GM19372 (cell line): ENCODE data around the gene RPS28.
A peak's percentile ranks its signal among the peaks of the same experiment; 100 is the strongest.
"Not testable (repeated sequence)": the region's sequence is repeated elsewhere in the genome, so short reads cannot be mapped to it uniquely, and the experiment has no call there.

Experiments
- ATAC-seq: cut with Tn5 transposase; IDR thresholded peaks from one replicate; pipeline ENCODE4 v1.9.1; 2021; ENCODE audit warnings: mild to moderate bottlenecking, low read depth, moderate library complexity; ENCODE audit not compliant: unreplicated experiment

The RPS28 gene

DNA sequence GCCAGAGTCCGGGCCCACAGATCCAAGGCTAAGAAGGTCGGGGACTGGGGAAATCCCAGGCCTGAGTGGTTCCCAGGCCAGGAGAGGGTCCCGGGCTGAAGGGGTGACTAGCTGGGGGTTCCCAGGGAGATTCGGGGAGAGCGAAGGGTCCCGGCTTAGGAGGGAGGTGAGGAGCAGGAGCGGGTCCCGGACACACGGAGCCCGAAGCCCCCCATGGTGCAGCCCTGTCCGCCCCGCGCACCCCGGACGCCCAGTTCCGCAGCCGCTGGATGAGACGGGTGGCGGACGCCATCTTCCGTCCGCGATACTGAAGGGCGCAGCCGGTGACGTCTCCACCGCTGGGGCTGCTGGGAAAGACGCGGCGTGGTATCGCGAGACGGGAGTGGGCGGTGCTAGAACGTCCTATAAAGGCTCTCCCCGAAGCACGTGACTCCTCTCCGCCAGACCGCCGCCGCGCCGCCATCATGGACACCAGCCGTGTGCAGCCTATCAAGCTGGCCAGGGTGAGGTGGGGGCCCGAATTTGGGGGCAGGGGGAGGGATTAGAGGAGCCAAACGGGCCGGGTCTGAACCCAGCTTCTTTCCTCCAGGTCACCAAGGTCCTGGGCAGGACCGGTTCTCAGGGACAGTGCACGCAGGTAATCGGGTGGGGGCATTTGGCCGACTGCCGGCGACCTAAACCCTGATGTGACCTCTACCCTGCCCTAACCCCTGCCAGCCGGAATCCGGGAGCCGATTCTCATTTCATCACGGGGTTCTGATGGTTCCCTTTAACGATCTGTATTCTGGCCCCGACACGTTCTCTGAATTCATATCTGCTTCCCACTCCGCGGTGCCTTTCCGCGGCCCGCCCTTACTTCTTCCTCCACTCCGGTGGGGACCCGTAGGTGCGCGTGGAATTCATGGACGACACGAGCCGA is at the start of gene RPS28, which contains the start of gene NDUFA7:
RPS28 (plus strand) TSS at position 430 of the 919 bp plus-strand sequence; CDS start at position 465, 35 bp downstream.
NDUFA7 (minus strand) TSS at position 309 of the 919 bp plus-strand sequence; CDS start at position 292, 17 bp downstream.
- peak; percentile 85 for ATAC-seq

DNA sequence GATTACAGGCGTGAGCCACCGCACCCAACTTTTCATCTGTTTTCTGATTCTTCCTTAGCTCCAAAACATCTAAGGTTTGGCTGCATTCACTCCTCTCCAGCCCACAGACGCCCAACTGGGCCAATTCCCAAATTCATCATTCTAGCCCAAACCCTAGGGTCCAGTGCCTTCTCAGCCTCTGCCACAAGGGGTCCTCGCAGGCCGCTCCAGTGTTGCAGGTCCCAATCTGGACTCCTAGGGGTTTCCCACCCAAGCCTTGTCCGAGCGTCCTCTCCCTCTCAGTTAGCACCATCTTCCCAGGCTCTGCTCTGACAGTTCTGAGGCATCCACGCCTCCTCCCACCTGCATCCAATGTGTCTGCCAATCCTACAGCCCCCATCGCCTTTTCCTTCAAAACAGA is 44.8 kb upstream of the RPS28 start:
- not testable (repeated sequence) for ATAC-seq

DNA sequence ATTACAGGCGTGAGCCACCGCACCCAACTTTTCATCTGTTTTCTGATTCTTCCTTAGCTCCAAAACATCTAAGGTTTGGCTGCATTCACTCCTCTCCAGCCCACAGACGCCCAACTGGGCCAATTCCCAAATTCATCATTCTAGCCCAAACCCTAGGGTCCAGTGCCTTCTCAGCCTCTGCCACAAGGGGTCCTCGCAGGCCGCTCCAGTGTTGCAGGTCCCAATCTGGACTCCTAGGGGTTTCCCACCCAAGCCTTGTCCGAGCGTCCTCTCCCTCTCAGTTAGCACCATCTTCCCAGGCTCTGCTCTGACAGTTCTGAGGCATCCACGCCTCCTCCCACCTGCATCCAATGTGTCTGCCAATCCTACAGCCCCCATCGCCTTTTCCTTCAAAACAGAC is 30.0 kb upstream of the RPS28 start:
- ATAC-seq: not testable (repeated sequence)

DNA sequence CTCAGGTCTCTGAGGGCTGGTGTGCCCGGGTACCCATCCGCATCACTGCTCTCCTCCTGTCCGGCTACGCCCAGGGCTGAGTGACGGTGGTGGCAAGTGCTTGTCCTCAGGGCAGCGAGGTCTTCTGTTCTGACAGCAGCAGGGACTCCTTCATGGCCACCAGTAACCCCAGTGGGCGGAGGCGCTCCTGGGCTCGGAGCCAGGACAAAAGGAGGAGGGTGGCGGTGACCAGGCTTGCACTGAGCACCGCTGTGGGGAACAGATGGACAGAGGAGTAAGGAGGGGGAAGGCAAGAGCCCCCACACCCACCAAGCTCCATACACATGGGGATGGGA is 19.0 kb upstream of the RPS28 start:
- ATAC-seq: no peak

DNA sequence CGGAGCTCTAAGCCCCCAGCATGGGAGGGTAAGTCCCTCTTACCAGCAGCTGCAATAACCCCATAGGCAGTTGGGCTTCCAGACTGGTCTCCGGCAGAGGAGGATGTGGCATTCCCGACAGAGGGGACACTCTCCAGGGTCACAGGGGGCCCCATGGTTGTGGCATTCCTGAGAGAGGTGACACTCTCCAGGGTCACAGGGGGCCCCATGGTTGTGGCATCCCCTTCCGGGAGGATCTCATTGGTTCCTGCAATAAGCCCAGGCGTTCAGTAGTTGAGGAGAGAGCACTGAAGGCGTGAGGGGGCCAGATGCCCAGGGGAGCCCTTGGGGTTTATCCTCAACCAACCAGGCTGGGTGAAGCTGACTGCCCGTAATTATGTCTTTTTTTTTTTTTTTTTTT is 18.6 kb upstream of the RPS28 start:
- ATAC-seq: no peak

DNA sequence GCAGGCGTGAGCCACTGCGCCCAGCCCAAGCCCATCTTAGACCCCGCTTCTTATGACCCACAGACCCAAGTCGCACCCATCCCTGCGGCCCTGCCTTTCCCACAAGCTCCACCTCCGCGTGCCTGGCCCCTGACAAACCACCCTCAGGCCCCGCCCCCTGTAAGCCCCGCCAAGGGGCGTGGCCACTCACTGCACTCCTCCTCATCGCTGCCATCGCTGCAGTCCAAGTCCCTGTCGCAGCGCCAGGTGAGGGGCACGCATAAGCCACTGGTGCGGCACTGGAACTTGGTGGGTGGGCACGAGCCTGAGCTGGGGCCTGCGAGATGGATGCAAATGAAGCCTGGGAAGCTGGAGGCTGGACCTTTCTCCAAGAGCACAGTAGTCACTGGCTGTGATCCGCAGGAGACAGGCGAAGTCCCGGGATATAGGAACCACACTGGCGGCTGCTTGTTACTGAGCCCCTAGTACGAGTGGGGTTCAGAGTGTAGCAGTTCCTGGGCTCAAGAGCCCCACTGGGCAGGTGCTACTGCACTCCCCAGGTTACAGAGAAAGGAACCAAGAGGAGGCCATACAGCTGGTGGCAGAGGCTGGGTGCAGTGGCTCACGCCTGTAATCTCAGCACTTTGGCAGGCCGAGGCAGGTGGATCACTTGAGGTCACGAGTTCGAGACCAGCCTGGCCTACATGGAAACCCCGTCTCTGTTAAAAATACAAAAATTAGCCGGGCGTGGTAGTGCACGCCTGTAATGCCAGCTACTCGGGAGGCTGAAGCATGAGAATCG is 16.3 kb upstream of the RPS28 start:
- no peak for ATAC-seq

DNA sequence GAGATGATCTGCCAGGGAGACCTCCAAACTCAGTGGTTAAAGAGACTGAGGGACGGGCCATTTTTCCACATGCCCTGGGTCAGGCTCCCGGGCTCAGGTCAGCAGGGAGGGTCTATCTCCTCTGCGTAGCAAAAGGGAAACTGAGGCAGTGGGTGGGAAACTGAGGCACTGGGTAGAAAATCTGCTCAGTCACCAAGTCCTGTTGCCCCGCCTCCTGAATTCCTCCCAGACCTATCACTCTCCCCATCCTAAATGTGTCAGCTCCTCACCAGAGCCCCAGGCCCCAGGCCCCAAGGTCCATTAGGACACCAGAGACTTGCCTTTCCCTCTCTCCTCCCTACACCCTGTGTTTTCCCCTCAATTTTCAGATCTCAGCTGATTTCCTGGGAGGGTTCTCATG is 15.5 kb upstream of the RPS28 start:
- ATAC-seq: no peak

DNA sequence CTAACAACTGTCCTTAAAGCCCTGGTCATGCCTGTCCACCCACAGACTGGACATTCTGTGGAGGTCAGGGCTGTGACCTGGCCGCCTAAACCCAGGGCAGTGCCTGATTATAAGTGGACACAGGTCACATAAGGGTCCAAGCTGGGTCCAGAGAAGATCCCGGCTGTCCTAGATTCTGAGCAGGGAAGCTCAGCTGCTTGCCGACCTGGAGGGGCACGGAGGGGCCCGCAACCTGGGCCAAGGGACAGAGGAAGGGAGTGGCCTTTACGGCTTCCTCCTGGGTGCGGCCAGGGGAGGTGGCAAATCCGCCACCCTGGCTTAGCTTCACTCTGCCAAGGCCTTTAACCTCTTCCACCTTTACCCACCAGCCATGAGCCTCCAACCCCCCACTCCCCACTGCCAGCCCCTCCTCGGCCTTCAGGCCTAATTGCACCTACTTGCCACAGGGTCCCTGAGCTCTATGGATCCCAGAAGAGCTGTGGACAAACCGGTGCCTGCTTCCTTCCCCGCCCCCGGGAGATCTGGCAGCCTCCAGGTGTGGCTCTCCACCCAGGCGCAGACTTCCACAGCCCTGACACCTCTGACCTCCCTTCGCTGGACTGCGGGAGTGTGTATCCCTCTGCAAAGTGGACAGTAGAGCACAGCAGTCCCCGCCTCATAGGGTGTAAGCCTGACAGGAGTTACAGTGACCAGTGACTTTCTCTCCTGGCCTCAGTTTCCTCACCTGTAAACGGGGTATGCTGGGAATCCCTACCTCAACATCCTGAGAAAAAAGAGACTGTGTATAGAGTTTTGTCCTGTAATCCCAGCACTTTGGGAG is 14.9 kb upstream of the RPS28 start:
- ATAC-seq: no peak

DNA sequence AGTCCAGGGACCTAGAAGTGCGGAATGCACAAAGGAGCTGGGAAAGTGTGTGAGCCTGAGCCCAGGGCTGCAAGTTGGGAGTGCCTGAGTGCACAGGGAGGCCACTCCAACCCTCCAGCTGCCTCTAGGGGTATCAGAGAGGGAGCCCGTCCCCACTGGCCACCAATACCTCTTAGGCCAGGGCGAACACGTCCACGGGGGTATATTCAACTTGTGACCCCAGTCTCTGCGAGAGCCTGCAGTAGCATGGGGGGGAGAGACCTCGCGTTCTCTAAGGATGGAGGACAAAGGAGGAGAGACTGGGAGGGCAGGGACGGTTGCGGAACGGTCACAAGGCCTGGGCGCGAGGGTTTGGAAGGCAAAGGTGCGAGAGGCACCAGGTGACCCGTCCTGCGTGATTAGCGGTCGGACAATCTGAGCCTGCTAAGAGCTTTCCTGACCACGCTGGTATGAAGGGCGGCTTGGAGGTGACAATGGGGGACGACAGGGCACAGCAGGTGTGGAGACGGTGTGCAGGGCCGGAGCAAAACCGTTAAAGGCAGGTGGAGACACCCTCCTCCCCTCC is 13.8 kb upstream of the RPS28 start:
- no peak for ATAC-seq

DNA sequence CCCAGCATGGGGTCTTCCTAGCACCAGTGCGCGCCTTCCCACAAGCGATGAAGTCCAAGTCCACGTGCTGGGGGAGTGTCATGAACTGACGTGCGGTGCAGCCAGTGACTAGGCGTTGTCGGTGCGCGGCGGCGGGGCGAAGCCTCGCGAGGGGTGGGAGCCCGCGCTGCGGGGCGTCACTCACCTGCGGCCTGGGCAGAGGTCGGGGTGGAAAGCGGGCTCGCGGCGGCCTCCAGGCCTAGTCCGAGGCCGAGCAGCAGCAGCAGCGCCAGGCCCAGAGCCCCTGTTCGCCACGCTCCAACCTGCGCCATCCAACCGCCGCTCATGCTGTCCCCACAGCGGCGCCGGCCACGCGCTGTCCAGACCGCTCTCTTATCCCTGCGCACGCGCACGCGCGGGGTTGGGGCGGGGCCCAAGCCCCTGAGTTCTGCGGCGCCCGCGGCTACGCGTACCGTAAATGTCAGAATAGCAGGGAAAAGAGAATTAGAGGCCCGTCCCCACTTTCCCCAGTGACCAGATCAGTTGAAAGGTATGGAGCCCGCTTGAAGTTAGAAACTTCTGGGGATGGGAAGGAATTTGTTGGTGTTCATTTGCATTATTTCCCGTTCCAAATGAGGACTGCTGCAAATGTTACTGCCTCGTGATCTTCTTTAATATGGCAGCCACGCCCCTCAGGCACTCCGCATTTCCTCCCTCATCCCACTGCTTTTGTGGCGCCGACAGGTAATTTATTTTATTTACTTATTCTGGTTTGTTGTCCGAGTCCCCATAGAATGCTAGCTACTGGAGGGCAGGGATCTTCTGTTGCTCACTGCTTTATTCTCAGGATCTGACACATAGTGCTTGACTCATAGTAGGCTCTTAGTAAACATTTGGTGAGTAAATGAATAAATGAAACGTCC is 13.1 kb upstream of the RPS28 start, which contains the start of gene CD320:
CD320 (minus strand) TSS at position 394 of the 902 bp plus-strand sequence; CDS start at position 326, 68 bp downstream.
- peak; percentile 68 for ATAC-seq

DNA sequence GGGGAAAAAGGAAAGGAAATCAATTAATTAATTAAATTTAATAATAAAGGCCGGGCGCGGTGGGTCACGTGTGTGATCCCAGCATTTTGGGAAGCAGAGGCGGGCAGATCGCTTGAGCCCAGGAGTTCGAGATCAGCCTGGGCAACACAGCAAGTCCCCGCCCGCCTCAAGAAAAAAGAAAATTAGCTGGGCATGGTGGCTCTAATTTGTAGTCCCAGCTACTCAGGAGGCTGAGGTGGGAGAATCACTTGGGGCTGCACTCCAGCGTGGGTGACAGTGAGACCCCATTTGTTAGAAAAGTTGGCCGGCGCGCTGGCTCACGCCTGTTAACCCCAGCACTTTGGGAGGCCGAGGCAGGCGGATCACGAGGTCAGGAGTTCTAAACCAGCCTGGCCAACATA is 12.4 kb upstream of the RPS28 start:
- ATAC-seq: no peak

DNA sequence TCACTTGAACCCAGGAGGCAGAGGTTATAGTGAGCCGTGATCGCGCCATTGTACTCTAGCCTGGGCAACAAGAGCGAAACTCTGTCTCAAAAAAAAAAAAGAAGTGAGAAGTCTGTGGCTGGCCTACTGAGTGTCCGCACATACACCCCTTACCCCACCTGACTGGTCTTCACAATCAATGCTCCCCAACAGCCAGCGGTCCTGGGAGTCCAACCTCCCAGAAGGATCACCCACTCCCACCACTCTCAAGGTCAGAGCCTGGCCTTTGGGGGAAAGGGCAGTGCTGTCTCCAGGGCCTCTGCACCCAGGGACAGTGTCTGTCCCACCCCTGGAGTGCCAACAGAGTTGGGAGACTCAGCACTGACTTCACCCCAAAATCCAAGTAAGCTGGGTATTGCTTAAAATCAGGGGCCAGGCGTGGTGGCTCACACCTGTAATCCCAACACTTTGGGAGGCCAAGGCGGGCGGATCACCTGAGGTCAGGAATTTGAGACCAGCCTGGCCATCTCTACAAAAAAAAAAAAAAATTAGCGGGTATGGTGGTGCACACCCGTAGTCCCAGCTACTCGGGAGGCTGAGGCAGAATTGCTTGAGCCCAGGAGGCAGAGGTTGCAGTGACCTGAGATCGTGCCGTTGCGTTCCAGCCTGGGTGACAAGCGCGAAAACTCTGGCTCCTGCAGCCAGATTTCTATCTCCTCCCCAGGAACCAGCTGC is 10.8 kb upstream of the RPS28 start:
- no peak for ATAC-seq

DNA sequence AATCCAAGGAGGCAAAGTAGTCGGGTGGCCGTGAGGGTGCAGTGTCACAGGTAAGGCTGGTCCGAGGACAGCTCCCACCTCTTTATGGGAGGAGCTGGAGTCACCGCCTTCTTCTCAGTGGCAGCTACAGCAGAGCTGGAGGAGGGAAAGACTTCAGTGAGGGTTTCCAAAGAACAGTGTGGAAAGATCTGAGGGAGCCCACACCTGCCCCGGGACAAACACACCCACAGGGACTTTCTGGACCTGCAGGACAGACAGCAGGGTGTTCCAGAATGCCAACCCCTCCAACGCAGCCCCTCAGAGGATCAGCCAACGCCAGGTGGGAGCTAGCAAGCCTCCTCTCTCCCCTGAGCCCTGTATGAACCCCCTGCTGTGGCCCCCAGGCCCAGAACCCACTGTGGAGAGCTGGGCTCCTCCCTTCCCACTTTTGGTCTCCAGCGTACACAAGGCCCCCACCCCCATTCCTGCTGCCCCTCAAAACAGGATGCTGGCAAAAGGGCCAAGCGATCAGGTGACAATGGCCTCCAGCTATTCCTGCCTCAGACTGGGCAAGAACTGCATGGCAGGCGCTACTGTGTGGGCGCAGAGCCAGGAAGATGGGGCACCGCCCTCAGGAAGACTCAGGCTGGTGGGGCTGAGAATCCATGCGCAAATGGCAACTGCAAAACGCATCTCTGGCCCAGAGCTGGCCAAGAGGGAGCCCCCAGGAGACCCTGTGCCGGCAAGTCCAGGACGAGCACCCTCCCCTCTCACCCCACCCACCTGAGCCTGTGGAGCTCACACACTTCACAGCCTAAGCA is 9.6 kb upstream of the RPS28 start:
- no peak for ATAC-seq

DNA sequence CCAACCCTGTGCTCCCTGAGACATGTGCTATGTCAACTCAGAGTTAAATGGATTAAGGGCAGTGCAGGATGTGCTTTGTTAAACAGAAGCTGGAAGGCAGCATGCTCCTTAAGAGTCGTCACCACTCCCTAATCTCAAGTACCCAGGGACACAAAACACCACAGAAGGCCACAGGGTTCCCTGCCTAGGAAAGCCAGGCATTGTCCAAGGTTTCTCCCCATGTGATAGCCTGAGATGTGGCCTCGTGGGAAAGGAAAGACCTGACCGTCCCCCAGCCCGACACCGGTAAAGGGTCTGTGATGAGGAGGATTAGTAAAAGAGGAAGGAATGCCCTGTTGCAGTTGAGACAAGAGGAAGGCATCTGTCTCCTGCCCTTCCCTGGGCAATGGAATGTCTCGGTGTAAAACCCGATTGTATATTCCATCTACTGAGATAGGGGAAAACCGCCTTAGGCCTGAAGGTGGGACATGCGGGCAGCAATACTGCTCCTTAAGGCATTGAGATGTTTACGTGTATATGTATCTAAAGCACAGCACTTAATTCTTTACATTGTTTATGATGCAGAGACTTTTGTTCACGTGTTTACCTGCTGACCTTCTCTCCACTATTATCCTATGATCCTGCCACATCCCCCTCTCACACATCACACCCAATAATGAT is 6.2 kb upstream of the RPS28 start:
- ATAC-seq: not testable (repeated sequence)

DNA sequence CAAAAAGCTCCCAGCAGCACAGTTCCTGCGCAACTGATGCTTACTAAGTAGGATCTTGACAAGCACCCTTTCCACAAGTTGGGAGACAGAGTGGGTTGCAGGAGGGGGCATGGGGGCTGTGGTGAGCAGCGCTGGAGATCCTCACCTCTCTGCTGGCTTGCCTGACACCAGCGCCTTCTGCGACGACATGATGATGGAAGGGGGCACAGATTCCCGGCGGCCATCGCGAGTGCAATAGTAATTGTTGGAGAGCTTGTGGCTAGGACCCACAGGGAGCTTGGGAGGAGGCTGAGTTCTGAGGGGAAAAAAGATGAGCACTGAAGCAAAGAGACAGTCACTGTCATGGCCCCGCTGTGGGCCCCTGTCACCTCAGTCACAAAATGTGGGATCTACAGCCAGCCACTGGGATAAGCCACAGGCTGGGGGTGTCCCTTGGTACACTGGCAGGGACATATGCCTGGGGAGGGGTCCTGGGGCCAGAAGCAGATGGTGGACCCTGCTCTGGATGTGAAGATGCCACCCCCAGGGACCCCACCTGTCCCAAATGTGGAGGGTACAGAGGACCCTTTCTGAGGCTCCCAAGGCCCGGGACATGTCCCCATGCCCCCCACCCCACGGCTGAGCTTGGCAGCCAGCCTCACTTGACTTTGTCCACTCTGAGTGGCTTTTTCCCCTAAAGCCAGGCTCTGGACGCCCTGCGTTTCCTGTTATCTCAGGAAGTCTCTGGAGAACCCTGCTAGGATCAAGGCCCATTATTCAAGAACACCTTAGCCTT is 4.8 kb upstream of the RPS28 start:
- no peak for ATAC-seq

DNA sequence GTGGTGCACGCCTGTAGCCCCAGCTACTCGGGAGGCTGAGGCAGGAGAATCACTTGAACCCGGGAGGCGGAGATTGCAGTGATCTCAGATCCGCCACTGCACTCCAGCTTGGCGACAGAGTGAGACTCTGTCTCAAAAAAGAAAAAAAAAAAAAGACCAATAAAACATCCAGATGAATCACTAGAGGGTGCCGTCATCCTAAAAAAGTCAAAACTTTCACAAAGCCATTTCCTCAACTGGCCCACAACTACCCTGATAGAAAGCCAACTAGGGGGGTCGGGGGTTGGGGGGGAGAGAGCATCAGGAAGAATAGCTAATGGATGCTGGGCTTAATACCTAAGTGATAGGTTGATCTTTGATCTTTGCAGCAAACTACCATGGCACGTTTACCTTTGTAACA is 2.5 kb upstream of the RPS28 start:
- ATAC-seq: not testable (repeated sequence)
